ENCODE data around the gene SCYGR4.

The SCYGR4 gene, protein sequence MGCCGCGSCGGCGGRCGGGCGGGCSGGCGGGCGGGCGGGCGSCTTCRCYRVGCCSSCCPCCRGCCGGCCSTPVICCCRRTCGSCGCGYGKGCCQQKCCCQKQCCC

DNA sequence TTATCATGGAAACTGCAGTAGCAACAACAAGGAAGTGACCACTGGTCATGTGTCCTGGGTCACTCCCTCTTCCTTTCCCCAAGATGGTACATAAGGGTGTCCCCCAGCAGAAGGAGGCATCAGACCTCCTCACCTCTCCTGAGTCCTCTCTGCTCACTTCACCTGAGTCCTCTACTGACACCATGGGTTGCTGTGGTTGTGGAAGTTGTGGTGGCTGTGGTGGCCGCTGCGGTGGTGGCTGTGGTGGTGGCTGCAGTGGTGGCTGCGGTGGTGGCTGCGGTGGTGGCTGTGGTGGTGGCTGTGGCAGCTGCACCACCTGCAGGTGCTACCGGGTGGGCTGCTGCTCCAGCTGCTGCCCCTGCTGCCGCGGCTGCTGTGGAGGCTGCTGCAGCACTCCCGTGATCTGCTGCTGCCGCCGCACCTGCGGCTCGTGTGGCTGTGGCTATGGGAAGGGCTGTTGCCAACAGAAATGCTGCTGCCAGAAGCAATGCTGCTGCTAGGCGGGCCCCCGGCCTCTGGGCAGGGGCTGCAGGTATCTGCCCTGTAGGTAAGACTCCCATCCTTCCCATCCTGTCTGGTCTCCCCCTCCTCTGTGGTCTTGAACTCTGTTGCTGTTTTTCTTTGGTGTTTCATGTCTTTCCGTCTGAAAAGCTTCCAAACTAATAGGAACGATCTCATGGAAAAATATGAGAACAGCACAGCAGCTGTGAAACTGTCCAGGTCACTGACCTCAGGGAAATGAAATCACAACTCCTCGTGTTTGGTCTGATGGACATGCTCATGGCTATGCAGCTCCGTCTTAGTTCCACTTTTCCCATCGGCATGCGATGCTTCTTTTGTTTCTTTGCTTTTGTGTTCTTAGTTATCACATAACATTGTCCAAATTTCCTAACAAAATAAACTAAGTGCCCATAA, at the start of gene SCYGR4:
Gene SCYGR4, plus strand, starts transcription at position 183 of the 915 bp plus-strand sequence. Its CDS starts 0 bp downstream, at position 183.
- Histone ChIP-seq H3K27me3 (no peaks in the 10 kb centered on the region), H3K27ac (no peak within 1 kb of the TSS), H3K4me1 (no peaks in the 10 kb centered on the region), H3K36me3 (no peaks in the 10 kb centered on the region), H3K4me3 (no peak within 1 kb of the TSS), H3K9me3 (no peaks in the 10 kb centered on the region)
- TF ChIP-seq, protein P1, sequence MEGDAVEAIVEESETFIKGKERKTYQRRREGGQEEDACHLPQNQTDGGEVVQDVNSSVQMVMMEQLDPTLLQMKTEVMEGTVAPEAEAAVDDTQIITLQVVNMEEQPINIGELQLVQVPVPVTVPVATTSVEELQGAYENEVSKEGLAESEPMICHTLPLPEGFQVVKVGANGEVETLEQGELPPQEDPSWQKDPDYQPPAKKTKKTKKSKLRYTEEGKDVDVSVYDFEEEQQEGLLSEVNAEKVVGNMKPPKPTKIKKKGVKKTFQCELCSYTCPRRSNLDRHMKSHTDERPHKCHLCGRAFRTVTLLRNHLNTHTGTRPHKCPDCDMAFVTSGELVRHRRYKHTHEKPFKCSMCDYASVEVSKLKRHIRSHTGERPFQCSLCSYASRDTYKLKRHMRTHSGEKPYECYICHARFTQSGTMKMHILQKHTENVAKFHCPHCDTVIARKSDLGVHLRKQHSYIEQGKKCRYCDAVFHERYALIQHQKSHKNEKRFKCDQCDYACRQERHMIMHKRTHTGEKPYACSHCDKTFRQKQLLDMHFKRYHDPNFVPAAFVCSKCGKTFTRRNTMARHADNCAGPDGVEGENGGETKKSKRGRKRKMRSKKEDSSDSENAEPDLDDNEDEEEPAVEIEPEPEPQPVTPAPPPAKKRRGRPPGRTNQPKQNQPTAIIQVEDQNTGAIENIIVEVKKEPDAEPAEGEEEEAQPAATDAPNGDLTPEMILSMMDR (IDR thresholded peaks at IDR 0.05), result no peak
- no peak for DNase-seq
- intact Hi-C loops (cut with DNase I; ENCODE audit: low total_unique reads), result no loop called here

DNA sequence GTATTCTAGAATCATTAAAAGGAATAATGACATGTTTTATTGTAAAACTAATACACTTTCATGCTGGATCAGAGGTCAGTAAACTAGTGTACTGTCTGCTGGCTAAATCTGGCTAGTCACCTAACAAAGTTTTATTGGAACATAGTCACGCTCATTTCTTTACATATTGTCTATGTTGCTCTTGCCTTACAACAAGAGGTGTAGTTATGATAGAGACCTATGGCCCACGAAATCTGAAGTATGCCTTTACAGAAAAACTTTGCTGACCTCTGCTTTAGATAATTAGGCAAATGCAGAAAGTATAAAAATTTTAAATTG, 48.5 kb upstream of the SCYGR4 start:
- H3K4me1 ChIP-seq, result no peaks in the 10 kb centered on the region
- H3K9me3 ChIP-seq, result no peaks in the 10 kb centered on the region
- H3K4me3 ChIP-seq, result no peak overlapping the region
- H3K27ac ChIP-seq, result no peak overlapping the region
- no peaks in the 10 kb centered on the region for H3K36me3 ChIP-seq
- TF ChIP-seq, protein P1 (IDR thresholded peaks at IDR 0.05), result no peak
- H3K27me3 ChIP-seq, result no peaks in the 10 kb centered on the region
- intact Hi-C loops (cut with DNase I; ENCODE audit: low total_unique reads), result no loop called here
- no peak for DNase-seq

DNA sequence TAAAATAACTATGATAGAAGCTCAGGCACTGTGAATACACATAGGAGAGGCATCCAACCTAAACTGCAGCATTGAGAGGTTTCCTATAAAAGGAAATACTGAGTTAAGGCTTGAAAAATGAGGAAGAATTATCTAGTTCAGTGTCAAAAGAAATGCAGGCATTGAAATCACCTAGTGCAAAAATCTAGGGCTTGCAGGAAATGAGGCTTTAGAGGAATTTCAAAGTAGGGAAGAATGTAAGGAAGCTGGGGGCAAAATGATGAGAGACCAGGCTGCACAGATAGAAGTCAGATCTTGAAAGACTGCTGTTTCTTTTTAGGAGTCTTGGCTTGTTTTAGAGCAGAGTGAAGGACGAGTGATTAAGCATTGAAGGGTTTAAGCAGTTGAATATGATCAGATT, 46.7 kb upstream of the SCYGR4 start:
- Histone ChIP-seq H3K4me3 (no peak overlapping the region), H3K27ac (no peak overlapping the region), H3K9me3 (no peaks in the 10 kb centered on the region), H3K4me1 (no peaks in the 10 kb centered on the region), H3K27me3 (no peaks in the 10 kb centered on the region), H3K36me3 (no peaks in the 10 kb centered on the region)
- DNase-seq, result no peak
- intact Hi-C loops (cut with DNase I; ENCODE audit: low total_unique reads), result no loop called here
- TF ChIP-seq, protein P1 (IDR thresholded peaks at IDR 0.05), result no peak

DNA sequence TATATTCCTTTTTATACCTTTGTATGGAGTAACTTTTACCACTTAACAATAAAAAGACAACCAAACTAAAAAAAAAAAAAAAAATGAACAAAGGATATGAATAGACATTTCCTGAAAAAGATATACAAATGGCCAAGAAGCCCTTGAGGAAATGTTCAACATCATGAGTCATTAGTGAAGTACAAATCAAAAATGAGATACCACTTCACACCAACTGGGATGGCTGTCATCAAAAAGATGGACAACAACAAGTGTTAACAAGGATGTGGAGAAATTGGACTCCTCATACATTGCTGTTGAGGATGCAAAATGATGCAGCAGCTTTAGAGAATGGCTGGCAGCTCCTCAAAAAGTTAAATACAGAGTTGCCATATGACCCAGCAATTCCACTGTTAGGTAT, 41.2 kb upstream of the SCYGR4 start:
- Histone ChIP-seq H3K4me3 (no peak overlapping the region), H3K27ac (no peak overlapping the region), H3K36me3 (no peaks in the 10 kb centered on the region), H3K4me1 (no peaks in the 10 kb centered on the region), H3K9me3 (no peaks in the 10 kb centered on the region), H3K27me3 (no peaks in the 10 kb centered on the region)
- no peak for DNase-seq
- intact Hi-C loops (cut with DNase I; ENCODE audit: low total_unique reads), result no loop called here
- TF ChIP-seq, protein P1 (IDR thresholded peaks at IDR 0.05), result no peak

DNA sequence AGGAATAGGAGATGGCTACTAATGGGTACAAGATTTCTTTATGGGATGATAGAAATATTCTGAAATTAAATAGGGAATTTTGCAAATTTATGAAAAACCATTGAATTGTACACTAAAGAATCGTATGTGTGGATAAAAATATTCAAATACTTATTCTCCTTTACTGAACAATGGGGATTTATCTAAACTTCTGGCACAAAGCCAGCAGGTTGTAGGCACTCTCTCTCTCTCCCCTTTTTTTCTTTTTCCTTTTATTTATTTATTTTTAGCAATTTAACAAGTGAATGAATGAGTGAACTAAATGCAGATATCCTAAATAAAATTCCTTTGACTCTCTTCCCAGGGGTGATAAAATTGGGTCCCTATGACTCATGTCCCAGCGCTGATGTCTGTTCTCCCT, 40.5 kb upstream of the SCYGR4 start:
- no peak for DNase-seq
- no peaks in the 10 kb centered on the region for H3K4me1 ChIP-seq
- no peaks in the 10 kb centered on the region for H3K36me3 ChIP-seq
- intact Hi-C loops (cut with DNase I; ENCODE audit: low total_unique reads), result no loop called here
- H3K27me3 ChIP-seq, result no peaks in the 10 kb centered on the region
- H3K9me3 ChIP-seq, result no peaks in the 10 kb centered on the region
- TF ChIP-seq, protein P1 (IDR thresholded peaks at IDR 0.05), result no peak
- no peak overlapping the region for H3K4me3 ChIP-seq
- H3K27ac ChIP-seq, result no peak overlapping the region
